IMR-90 (cell line): ENCODE data around the gene ISG15. TPM values are rescaled to one million over a fixed set of nuclear protein-coding genes. Genes with fewer than 3 reads are reported as not detected.

Experiments used
- ATAC-seq: fragments of 200-7000 bp; cut with Tn5 transposase; 2 replicates; pipeline ENCODE4 v1.9.1; 2020; ENCODE audit warnings: low read depth, mild to moderate bottlenecking, moderate library complexity
- BruUV-seq: library from RNA; stranded (reverse); fragments of 400-500 nt; replicated peaks from 2 replicates; lab custom pipeline; 2021; lab: Mats Ljungman, UMichigan
- CTCF ChIA-PET: fragments of 300-600 bp; formaldehyde crosslinking; extraction: SDS; loops from one replicate; lab custom pipeline; 2021; ENCODE audit warnings: antibody characterized with exemption; lab: Yijun Ruan, JAX
- POLR2A ChIA-PET: fragments of 300-600 bp; sonication (Branson Sonifier 250); formaldehyde crosslinking; loops from one replicate; lab custom pipeline; 2022; ENCODE audit warnings: antibody characterized with exemption; ENCODE audit not compliant: unreplicated experiment; lab: Charles Lee
- DNase-seq: peaks from one replicate; pipeline ENCODE4 v3.0.0; 2013
- H2AFZ ChIP-seq: replicated peaks from 2 replicates; pipeline ENCODE3; 2013; ENCODE audit warnings: low read length, mild to moderate bottlenecking; ENCODE audit not compliant: poor library complexity
- H2AK5ac ChIP-seq: 2 replicates; pipeline ENCODE4 v1.6.1; 2013; ENCODE audit warnings: low read depth, low read length, inconsistent platforms
- H2AK9ac ChIP-seq: replicated peaks from 2 replicates; pipeline ENCODE3; 2013; ENCODE audit warnings: mild to moderate bottlenecking, low read depth, low read length, moderate library complexity; ENCODE audit not compliant: poor library complexity
- H2BK120ac ChIP-seq: 2 replicates; pipeline ENCODE4 v1.6.1; 2013; ENCODE audit warnings: low read depth, low read length, inconsistent platforms
- H2BK15ac ChIP-seq: 3 replicates; pipeline ENCODE4 v1.6.1; 2013; ENCODE audit warnings: low read depth, low read length, inconsistent platforms
- H2BK20ac ChIP-seq: 2 replicates; pipeline ENCODE4 v1.6.1; 2013; ENCODE audit warnings: low read depth, mild to moderate bottlenecking, inconsistent platforms, low read length, moderate library complexity
- H2BK5ac ChIP-seq: 2 replicates; pipeline ENCODE4 v1.6.1; 2013; ENCODE audit warnings: mild to moderate bottlenecking, low read depth, low read length, inconsistent platforms; ENCODE audit not compliant: poor library complexity, severe bottlenecking
- H3K14ac ChIP-seq: replicated peaks from 2 replicates; pipeline ENCODE4 v1.6.1; 2013; ENCODE audit warnings: low read depth, low read length, inconsistent platforms
- H3K18ac ChIP-seq: 2 replicates; pipeline ENCODE4 v1.6.1; 2013; ENCODE audit warnings: low read depth, low read length, control low read depth
- H3K23ac ChIP-seq: 2 replicates; pipeline ENCODE4 v1.6.1; 2013; ENCODE audit warnings: low read depth, low read length, inconsistent platforms
- H3K27ac ChIP-seq: 2 replicates; pipeline ENCODE4 v1.5.1; 2013; ENCODE audit warnings: mild to moderate bottlenecking, control low read depth, low read length; ENCODE audit not compliant: insufficient read depth
- H3K27me3 ChIP-seq: 2 replicates; pipeline ENCODE4 v1.6.1; 2013; ENCODE audit warnings: low read length; ENCODE audit not compliant: control insufficient read depth, insufficient read depth
- H3K36me3 ChIP-seq: 2 replicates; pipeline ENCODE4 v1.6.1; 2013; ENCODE audit warnings: low read length, mixed read lengths; ENCODE audit not compliant: control insufficient read depth, insufficient read depth
- H3K4ac ChIP-seq: 2 replicates; pipeline ENCODE4 v1.6.1; 2013; ENCODE audit warnings: low read depth, low read length, inconsistent platforms
- H3K4me1 ChIP-seq: 2 replicates; pipeline ENCODE4 v1.6.1; 2013; ENCODE audit warnings: low read length, mixed read lengths; ENCODE audit not compliant: control insufficient read depth, insufficient read depth
- H3K4me2 ChIP-seq: 2 replicates; pipeline ENCODE4 v1.6.1; 2013; ENCODE audit warnings: low read depth, mild to moderate bottlenecking, control low read depth, low read length, moderate library complexity
- H3K4me3 ChIP-seq: 2 replicates; pipeline ENCODE4 v1.5.1; 2013; ENCODE audit warnings: low read depth, mild to moderate bottlenecking, control low read depth, low read length, moderate library complexity; ENCODE audit not compliant: insufficient read depth
- H3K56ac ChIP-seq: 2 replicates; pipeline ENCODE4 v1.6.1; 2013; ENCODE audit warnings: low read length, inconsistent platforms; ENCODE audit not compliant: insufficient read depth; ENCODE audit errors: extremely low read depth
- H3K79me1 ChIP-seq, 2 experiments: 2 replicates each; pipeline ENCODE4 v1.6.1; 2013; ENCODE audit warnings: low read length in 2 of 2, inconsistent platforms in 1 of 2, low read depth in 1 of 2
- H3K9ac ChIP-seq: 2 replicates; pipeline ENCODE4 v1.6.1; 2013; ENCODE audit warnings: low read depth, low read length, control low read depth
- H3K9me1 ChIP-seq: 2 replicates; pipeline ENCODE4 v1.6.1; 2013; ENCODE audit warnings: low read length, inconsistent platforms; ENCODE audit not compliant: insufficient read depth
- H3K9me3 ChIP-seq: 2 replicates; pipeline ENCODE4 v1.6.1; 2013; ENCODE audit warnings: low read length; ENCODE audit not compliant: control insufficient read depth, insufficient read depth
- H4K20me1 ChIP-seq: 2 replicates; pipeline ENCODE4 v1.6.1; 2013; ENCODE audit warnings: low read length, inconsistent platforms; ENCODE audit not compliant: insufficient read depth
- H4K5ac ChIP-seq: 2 replicates; pipeline ENCODE4 v1.6.1; 2013; ENCODE audit warnings: mild to moderate bottlenecking, low read depth, low read length, control low read depth
- H4K8ac ChIP-seq, 2 experiments: 2 replicates each; pipeline ENCODE4 v1.6.1; 2013; ENCODE audit warnings: low read depth in 2 of 2, low read length in 2 of 2, control low read depth in 1 of 2, inconsistent platforms in 1 of 2
- H4K91ac ChIP-seq: 2 replicates; pipeline ENCODE4 v1.6.1; 2013; ENCODE audit warnings: low read depth, low read length, inconsistent platforms; ENCODE audit not compliant: insufficient read depth
- CHD1 ChIP-seq: IDR thresholded peaks from 2 replicates; pipeline ENCODE4 v1.6.1; 2012; ENCODE audit warnings: low read depth, low read length, improper control_type of control experiment
- MAZ ChIP-seq: IDR thresholded peaks from 2 replicates; pipeline ENCODE4 v1.6.1; 2012; ENCODE audit warnings: low read depth, mild to moderate bottlenecking, low read length, improper control_type of control experiment, moderate library complexity, borderline replicate concordance
- MXI1 ChIP-seq: IDR thresholded peaks from 2 replicates; pipeline ENCODE4 v1.6.1; 2012; ENCODE audit warnings: low read depth, mild to moderate bottlenecking, low read length, moderate library complexity, borderline replicate concordance
- NFE2L2 ChIP-seq: fragments of 150-350 bp; IDR thresholded peaks from 2 replicates; pipeline ENCODE4 v1.6.1; 2016; ENCODE audit warnings: low read depth, mild to moderate bottlenecking, low read length
- RCOR1 ChIP-seq: IDR thresholded peaks from 2 replicates; pipeline ENCODE4 v1.6.1; 2012; ENCODE audit warnings: mild to moderate bottlenecking, low read length, improper control_type of control experiment; ENCODE audit not compliant: insufficient replicate concordance
- RFX5 ChIP-seq: IDR thresholded peaks from 2 replicates; pipeline ENCODE4 v1.8.0; 2012; ENCODE audit warnings: low read depth, mild to moderate bottlenecking, low read length, moderate library complexity
- SMC3 ChIP-seq: fragments of 150-350 bp; IDR thresholded peaks from 2 replicates; pipeline ENCODE4 v1.6.1; 2016; ENCODE audit warnings: low read depth, mild to moderate bottlenecking, antibody characterized with exemption, low read length, moderate library complexity
- USF2 ChIP-seq: fragments of 150-350 bp; IDR thresholded peaks from 2 replicates; pipeline ENCODE4 v1.6.1; 2017; ENCODE audit warnings: mild to moderate bottlenecking, antibody characterized with exemption, low read length, low read depth
- WGBS, 2 experiments: methylation state at CpG; one replicate each; pipeline versions ENCODE4 v1.1.5 to v1.1.7; 2013; ENCODE audit warnings: missing lambda C conversion rate in 2 of 2; ENCODE audit not compliant: insufficient read length in 1 of 2; ENCODE audit errors: extremely low coverage in 2 of 2; 5-methylcytosine and 5-hydroxymethylcytosine counted together
- dilution Hi-C: fragments of 300-500 bp; cut with HindIII; formaldehyde crosslinking; loops from one replicate; pipeline ENCODE4 v1.14.3; 2018; ENCODE audit warnings: low sequenced_read_pairs; ENCODE audit not compliant: unreplicated experiment
- in situ Hi-C: fragments of 300-500 bp; cut with MboI; formaldehyde crosslinking; loops from 3 replicates; pipeline ENCODE4 v1.14.3; 2019; ENCODE audit warnings: low sequenced_read_pairs, inconsistent platforms, mixed read lengths
- intact Hi-C: fragments of 100-400 bp; cut with micrococcal nuclease; formaldehyde crosslinking; loops from 2 replicates; pipeline ENCODE4 v1.10.0; 2022
- polyA plus RNA-seq, 3 experiments: library from polyadenylated mRNA; depleted of rRNA; stranded (reverse); fragments of >200 nt; gene quantifications; 2 replicates each; pipeline ENCODE4 v1.2.3, GENCODE V29; 2012; ENCODE audit warnings: low replicate concordance in 1 of 3
- total RNA-seq: library from RNA; depleted of rRNA; stranded (reverse); fragments of >200 nt; gene quantifications from 2 replicates; pipeline ENCODE4 v1.2.3, GENCODE V29; 2012

ISG15 gene
- total and polyA plus RNA-seq, 2 of the 4 experiments (the other 2 are of a cell fraction) = 99.1 to 105 TPM

GRCh38 chr1:1035291-1035943 is 22.1 kb downstream of the ISG15 start:
- intact Hi-C loops (no loop called here), dilution Hi-C loops (no loop called here), in situ Hi-C loops (no loop called here)
- H3K9me3 ChIP-seq = no peaks in the 10 kb centered on the region
- H2BK20ac ChIP-seq = no peak overlapping the region
- TF ChIP-seq RCOR1 (no peak), MXI1 (no peak), NFE2L2 (no peak), CHD1 (no peak), RFX5 (no peak), MAZ (no peak), SMC3 (no peak), USF2 (no peak)
- H4K5ac ChIP-seq = no peak overlapping the region
- no peak overlapping the region for H3K23ac ChIP-seq
- H3K79me1 ChIP-seq = peaks cover 18 to 46% of the 10 kb centered on the region in 2 experiments
- H4K91ac ChIP-seq = no peak overlapping the region
- H3K36me3 ChIP-seq = peaks cover 13% of the 10 kb centered on the region
- H3K4ac ChIP-seq = no peak overlapping the region
- ChIA-PET POLR2A (no interaction called here), CTCF (no interaction called here)
- BruUV-seq = no TSS peak
- no peak overlapping the region for H2BK5ac ChIP-seq
- H2AK5ac ChIP-seq = no peak overlapping the region
- no peak overlapping the region for H3K4me2 ChIP-seq
- H3K4me3 ChIP-seq = no peak overlapping the region
- H2AK9ac ChIP-seq = peak overlapping the region; percentile 1
- H3K56ac ChIP-seq = no peak overlapping the region
- ATAC-seq (no peak), DNase-seq (no peak)
- H2BK120ac ChIP-seq = no peak overlapping the region
- H4K8ac ChIP-seq = no peak overlapping the region
- no peaks in the 10 kb centered on the region for H3K27me3 ChIP-seq
- H3K14ac ChIP-seq = no peak overlapping the region
- 0 out of 2 replicates have a peak, but pooled peaks cover 5% of the 10 kb centered on the region for H3K9me1 ChIP-seq
- H3K4me1 ChIP-seq = peaks cover 9% of the 10 kb centered on the region; the same call in 1 of the 2 replicates
- peaks cover 76% of the 10 kb centered on the region for H4K20me1 ChIP-seq
- no peak overlapping the region for H3K18ac ChIP-seq
- H3K9ac ChIP-seq = no peak overlapping the region
- H2BK15ac ChIP-seq = no peak overlapping the region
- 95% methylated on average over 4 of the region's 19 CpGs; no CpG with 5 or more reads in 1 of the 2 experiments for WGBS, 2 experiments
- no peak overlapping the region for H2AFZ ChIP-seq
- H3K27ac ChIP-seq = no peak overlapping the region
